ENCODE results near the gene FGF14. TPM values are rescaled to one million over a fixed set of nuclear protein-coding genes. Genes with fewer than 3 reads are reported as not detected.

The FGF14 gene
- total and polyA plus RNA-seq, 3 experiments from 2014 or later = not detected

GRCh38 chr13:101738336-101738735 is 663.5 kb downstream of the FGF14 start:
- no peaks in the 10 kb centered on the region for H3K36me3 ChIP-seq (ENCODE audit: insufficient read depth, low read length)
- ChIA-PET CTCF (no interaction called here), POLR2A (no interaction called here)
- no peaks in the 10 kb centered on the region for H3K27me3 ChIP-seq (ENCODE audit: insufficient read depth, low read length, poor library complexity, severe bottlenecking)
- H3K9me3 Mint-ChIP-seq = no peaks in the 10 kb centered on the region
- no peaks in the 10 kb centered on the region for H3K4me1 ChIP-seq (ENCODE audit: insufficient read depth, low read length)
- H3K27me3 Mint-ChIP-seq = peaks cover 2 to 3% of the 10 kb centered on the region in 2 donors
- H3K4me1 Mint-ChIP-seq = no peaks in the 10 kb centered on the region
- H3K4me3 ChIP-seq (ENCODE audit: low read length) = no peak overlapping the region
- DNase-seq = no peak
- no peaks in the 10 kb centered on the region for H3K9me3 ChIP-seq (ENCODE audit: low read length)
- H3K36me3 Mint-ChIP-seq = no peaks in the 10 kb centered on the region
- no peak overlapping the region for H3K27ac Mint-ChIP-seq
- no peak overlapping the region for H3K27ac ChIP-seq (ENCODE audit: low read depth, low read length)
- no peak overlapping the region for H3K4me3 Mint-ChIP-seq

GRCh38 chr13:101736566-101736965 is 665.3 kb downstream of the FGF14 start:
- no peaks in the 10 kb centered on the region for H3K9me3 ChIP-seq (ENCODE audit: low read length)
- CTCF ChIA-PET = no interaction called here
- no peaks in the 10 kb centered on the region for H3K36me3 ChIP-seq (ENCODE audit: insufficient read depth, low read length)
- Mint-ChIP-seq H3K27ac (no peak overlapping the region), H3K4me1 (no peaks in the 10 kb centered on the region), H3K9me3 (no peaks in the 10 kb centered on the region), H3K36me3 (no peaks in the 10 kb centered on the region), H3K27me3 (peaks cover 2 to 3% of the 10 kb centered on the region in 2 donors), H3K4me3 (no peak overlapping the region)
- H3K4me3 ChIP-seq (ENCODE audit: low read length) = no peak overlapping the region
- POLR2A ChIA-PET = no interaction called here
- DNase-seq = no peak
- H3K27ac ChIP-seq (ENCODE audit: low read depth, low read length) = no peak overlapping the region
- H3K27me3 ChIP-seq (ENCODE audit: insufficient read depth, low read length, poor library complexity, severe bottlenecking) = no peaks in the 10 kb centered on the region
- H3K4me1 ChIP-seq (ENCODE audit: insufficient read depth, low read length) = no peaks in the 10 kb centered on the region

GRCh38 chr13:101730420-101731000 is 671.3 kb downstream of the FGF14 start:
- Histone ChIP-seq H3K27ac (ENCODE audit: low read depth, low read length) (no peak overlapping the region), H3K4me3 (ENCODE audit: low read length) (no peak overlapping the region), H3K4me1 (ENCODE audit: insufficient read depth, low read length) (no peaks in the 10 kb centered on the region), H3K36me3 (ENCODE audit: insufficient read depth, low read length) (no peaks in the 10 kb centered on the region), H3K27me3 (ENCODE audit: insufficient read depth, low read length, poor library complexity, severe bottlenecking) (no peaks in the 10 kb centered on the region), H3K9me3 (ENCODE audit: low read length) (no peaks in the 10 kb centered on the region)
- CTCF ChIA-PET = no interaction called here
- H3K27me3 Mint-ChIP-seq = peaks cover 0 to 4% of the 10 kb centered on the region in 2 donors
- no peaks in the 10 kb centered on the region for H3K36me3 Mint-ChIP-seq
- H3K4me1 Mint-ChIP-seq = peaks cover 2 to 4% (median 4%) of the 10 kb centered on the region in 3 donors
- no peaks in the 10 kb centered on the region for H3K9me3 Mint-ChIP-seq
- no peak overlapping the region for H3K27ac Mint-ChIP-seq
- DNase-seq = no peak
- POLR2A ChIA-PET = no interaction called here
- no peak overlapping the region for H3K4me3 Mint-ChIP-seq

- H3K9me3 ChIP-seq (ENCODE audit: low read length) = no peaks in the 10 kb centered on the region
- H3K27ac Mint-ChIP-seq = no peak overlapping the region
- H3K9me3 Mint-ChIP-seq = no peaks in the 10 kb centered on the region
- no peaks in the 10 kb centered on the region for H3K27me3 ChIP-seq (ENCODE audit: insufficient read depth, low read length, poor library complexity, severe bottlenecking)
- DNase-seq = no peak
- no peak overlapping the region for H3K4me3 Mint-ChIP-seq
- H3K4me1 ChIP-seq (ENCODE audit: insufficient read depth, low read length) = no peaks in the 10 kb centered on the region
- CTCF ChIA-PET = no interaction called here
- H3K36me3 Mint-ChIP-seq = no peaks in the 10 kb centered on the region
- no peak overlapping the region for H3K27ac ChIP-seq (ENCODE audit: low read depth, low read length)
- peaks cover 2 to 4% (median 4%) of the 10 kb centered on the region in 3 donors for H3K4me1 Mint-ChIP-seq
- POLR2A ChIA-PET = no interaction called here
- H3K27me3 Mint-ChIP-seq = peaks cover 0 to 5% of the 10 kb centered on the region in 2 donors
- H3K4me3 ChIP-seq (ENCODE audit: low read length) = no peak overlapping the region
- no peaks in the 10 kb centered on the region for H3K36me3 ChIP-seq (ENCODE audit: insufficient read depth, low read length)
Measured at GRCh38 chr13:101728615-101729014, 673.2 kb downstream of the FGF14 start.

- H3K4me1 Mint-ChIP-seq = peaks cover 2 to 4% (median 4%) of the 10 kb centered on the region in 3 donors
- H3K27ac ChIP-seq (ENCODE audit: low read depth, low read length) = no peak overlapping the region
- peaks cover 0 to 7% of the 10 kb centered on the region in 2 donors for H3K27me3 Mint-ChIP-seq
- no peaks in the 10 kb centered on the region for H3K9me3 Mint-ChIP-seq
- H3K27ac Mint-ChIP-seq = no peak overlapping the region
- no peaks in the 10 kb centered on the region for H3K4me1 ChIP-seq (ENCODE audit: insufficient read depth, low read length)
- DNase-seq = no peak
- H3K36me3 Mint-ChIP-seq = no peaks in the 10 kb centered on the region
- no peak overlapping the region for H3K4me3 ChIP-seq (ENCODE audit: low read length)
- no peaks in the 10 kb centered on the region for H3K36me3 ChIP-seq (ENCODE audit: insufficient read depth, low read length)
- ChIA-PET CTCF (no interaction called here), POLR2A (no interaction called here)
- H3K4me3 Mint-ChIP-seq = no peak overlapping the region
- H3K9me3 ChIP-seq (ENCODE audit: low read length) = no peaks in the 10 kb centered on the region
- no peaks in the 10 kb centered on the region for H3K27me3 ChIP-seq (ENCODE audit: insufficient read depth, low read length, poor library complexity, severe bottlenecking)
Measured at GRCh38 chr13:101728021-101728420, 673.8 kb downstream of the FGF14 start.

- no peaks in the 10 kb centered on the region for H3K27me3 ChIP-seq (ENCODE audit: insufficient read depth, low read length, poor library complexity, severe bottlenecking)
- no peaks in the 10 kb centered on the region for H3K36me3 ChIP-seq (ENCODE audit: insufficient read depth, low read length)
- H3K27ac Mint-ChIP-seq = no peak overlapping the region
- H3K36me3 Mint-ChIP-seq = no peaks in the 10 kb centered on the region
- no peaks in the 10 kb centered on the region for H3K4me1 ChIP-seq (ENCODE audit: insufficient read depth, low read length)
- DNase-seq = no peak
- H3K27ac ChIP-seq (ENCODE audit: low read depth, low read length) = no peak overlapping the region
- no peak overlapping the region for H3K4me3 ChIP-seq (ENCODE audit: low read length)
- no peaks in the 10 kb centered on the region for H3K9me3 Mint-ChIP-seq
- peaks cover 0 to 7% of the 10 kb centered on the region in 2 donors for H3K27me3 Mint-ChIP-seq
- H3K9me3 ChIP-seq (ENCODE audit: low read length) = no peaks in the 10 kb centered on the region
- no peak overlapping the region for H3K4me3 Mint-ChIP-seq
- ChIA-PET POLR2A (no interaction called here), CTCF (no interaction called here)
- peaks cover 2 to 4% (median 4%) of the 10 kb centered on the region in 3 donors for H3K4me1 Mint-ChIP-seq
Measured at GRCh38 chr13:101727118-101727517, 674.7 kb downstream of the FGF14 start.

- H3K36me3 ChIP-seq (ENCODE audit: insufficient read depth, low read length) = no peaks in the 10 kb centered on the region
- DNase-seq = no peak
- H3K27ac ChIP-seq (ENCODE audit: low read depth, low read length) = no peak overlapping the region
- Mint-ChIP-seq H3K36me3 (no peaks in the 10 kb centered on the region), H3K27me3 (peaks cover 0 to 7% of the 10 kb centered on the region in 2 donors), H3K27ac (peak overlapping the region in 1 of 8 donors; percentile 44), H3K4me3 (peak overlapping the region in 1 of 7 donors; percentile 25), H3K9me3 (no peaks in the 10 kb centered on the region), H3K4me1 (peaks cover 2 to 4% (median 4%) of the 10 kb centered on the region in 3 donors)
- H3K4me3 ChIP-seq (ENCODE audit: low read length) = no peak overlapping the region
- no peaks in the 10 kb centered on the region for H3K4me1 ChIP-seq (ENCODE audit: insufficient read depth, low read length)
- no peaks in the 10 kb centered on the region for H3K9me3 ChIP-seq (ENCODE audit: low read length)
- H3K27me3 ChIP-seq (ENCODE audit: insufficient read depth, low read length, poor library complexity, severe bottlenecking) = no peaks in the 10 kb centered on the region
- POLR2A ChIA-PET = no interaction called here
- CTCF ChIA-PET = no interaction called here
Measured at GRCh38 chr13:101726681-101727080, 675.2 kb downstream of the FGF14 start.

- Histone ChIP-seq H3K36me3 (ENCODE audit: insufficient read depth, low read length) (no peaks in the 10 kb centered on the region), H3K27me3 (ENCODE audit: insufficient read depth, low read length, poor library complexity, severe bottlenecking) (no peaks in the 10 kb centered on the region), H3K9me3 (ENCODE audit: low read length) (no peaks in the 10 kb centered on the region), H3K4me1 (ENCODE audit: insufficient read depth, low read length) (no peaks in the 10 kb centered on the region), H3K27ac (ENCODE audit: low read depth, low read length) (no peak overlapping the region), H3K4me3 (ENCODE audit: low read length) (no peak overlapping the region)
- CTCF ChIA-PET = no interaction called here
- POLR2A ChIA-PET = no interaction called here
- Mint-ChIP-seq H3K36me3 (no peaks in the 10 kb centered on the region), H3K4me3 (no peak overlapping the region), H3K4me1 (no peaks in the 10 kb centered on the region), H3K9me3 (no peaks in the 10 kb centered on the region), H3K27me3 (peaks cover 1 to 13% of the 10 kb centered on the region in 2 donors), H3K27ac (no peak overlapping the region)
- no peak for DNase-seq
Measured at GRCh38 chr13:101718496-101718895, 683.4 kb downstream of the FGF14 start.

- Mint-ChIP-seq H3K4me1 (no peaks in the 10 kb centered on the region), H3K27ac (no peak overlapping the region), H3K4me3 (no peak overlapping the region), H3K36me3 (no peaks in the 10 kb centered on the region), H3K27me3 (peaks cover 1 to 12% of the 10 kb centered on the region in 2 donors), H3K9me3 (no peaks in the 10 kb centered on the region)
- no peak overlapping the region for H3K27ac ChIP-seq (ENCODE audit: low read depth, low read length)
- H3K27me3 ChIP-seq (ENCODE audit: insufficient read depth, low read length, poor library complexity, severe bottlenecking) = no peaks in the 10 kb centered on the region
- no peak overlapping the region for H3K4me3 ChIP-seq (ENCODE audit: low read length)
- H3K4me1 ChIP-seq (ENCODE audit: insufficient read depth, low read length) = no peaks in the 10 kb centered on the region
- POLR2A ChIA-PET = no interaction called here
- H3K36me3 ChIP-seq (ENCODE audit: insufficient read depth, low read length) = no peaks in the 10 kb centered on the region
- H3K9me3 ChIP-seq (ENCODE audit: low read length) = no peaks in the 10 kb centered on the region
- no peak for DNase-seq
- CTCF ChIA-PET = no interaction called here
Measured at GRCh38 chr13:101717353-101717752, 684.5 kb downstream of the FGF14 start.

Measured in CD8-positive, alpha-beta memory T cell (primary cell).